NCI-H2107 (cell line): Measurements from ENCODE around the gene MRM1.

Experiments used
- DNase-seq: peaks from one replicate; lab custom pipeline; 2025; lab: John Stamatoyannopoulos, UW

MRM1 gene, protein sequence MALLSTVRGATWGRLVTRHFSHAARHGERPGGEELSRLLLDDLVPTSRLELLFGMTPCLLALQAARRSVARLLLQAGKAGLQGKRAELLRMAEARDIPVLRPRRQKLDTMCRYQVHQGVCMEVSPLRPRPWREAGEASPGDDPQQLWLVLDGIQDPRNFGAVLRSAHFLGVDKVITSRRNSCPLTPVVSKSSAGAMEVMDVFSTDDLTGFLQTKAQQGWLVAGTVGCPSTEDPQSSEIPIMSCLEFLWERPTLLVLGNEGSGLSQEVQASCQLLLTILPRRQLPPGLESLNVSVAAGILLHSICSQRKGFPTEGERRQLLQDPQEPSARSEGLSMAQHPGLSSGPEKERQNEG

DNA sequence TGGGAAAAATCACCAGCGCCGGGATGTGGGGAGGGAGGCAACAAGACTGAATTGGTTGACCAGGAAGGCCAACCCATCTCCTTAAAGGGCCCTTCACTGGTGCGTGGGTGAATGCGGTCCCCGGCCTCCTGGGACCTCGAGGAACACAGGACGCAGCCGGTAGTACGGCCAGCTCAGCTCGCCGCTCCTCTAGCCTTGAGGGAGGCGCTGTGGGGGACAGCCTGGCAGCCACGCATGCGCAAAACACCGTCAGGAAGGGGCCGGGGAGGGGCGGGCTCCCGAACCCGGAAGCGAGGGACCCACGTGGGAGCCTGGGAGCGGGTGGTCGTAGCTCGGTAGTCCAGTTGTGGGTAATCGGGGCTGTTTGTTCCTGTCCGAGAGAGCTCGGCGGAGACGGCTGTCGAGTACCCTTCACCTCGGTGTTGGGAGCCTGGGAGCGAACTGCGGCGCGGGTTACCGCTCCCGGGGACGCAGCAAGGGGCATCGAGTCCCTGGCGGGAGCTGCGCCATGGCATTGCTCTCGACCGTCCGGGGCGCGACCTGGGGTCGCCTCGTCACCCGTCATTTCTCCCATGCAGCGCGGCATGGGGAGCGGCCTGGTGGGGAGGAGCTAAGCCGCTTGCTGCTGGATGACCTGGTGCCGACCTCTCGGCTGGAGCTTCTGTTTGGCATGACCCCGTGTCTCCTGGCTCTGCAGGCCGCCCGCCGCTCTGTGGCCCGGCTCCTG lies at the start of gene MRM1:
MRM1 (plus strand) TSS at position 281 of the 727 bp plus-strand sequence; CDS start at position 509, 228 bp downstream.
- DNase-seq = peak; percentile 79

DNA sequence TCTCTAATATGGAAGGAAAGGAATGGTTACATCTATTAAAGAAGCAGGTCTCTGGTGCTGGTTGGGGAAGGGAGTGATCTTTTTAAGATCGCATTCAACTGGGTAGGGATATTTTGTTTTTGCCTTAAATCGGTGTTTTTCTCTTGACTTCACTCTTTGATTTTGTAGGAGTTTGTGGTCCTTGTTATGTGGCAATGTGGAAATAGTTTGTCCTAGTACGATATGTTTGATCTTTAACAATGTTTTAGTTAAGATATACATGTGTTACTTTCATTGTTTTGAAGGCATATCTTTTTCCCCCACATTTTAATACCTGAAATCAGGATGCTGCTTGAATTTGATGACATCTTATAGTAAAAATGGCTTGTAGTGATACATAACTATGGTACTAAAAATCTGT lies 47.9 kb upstream of the MRM1 start:
- no peak for DNase-seq

DNA sequence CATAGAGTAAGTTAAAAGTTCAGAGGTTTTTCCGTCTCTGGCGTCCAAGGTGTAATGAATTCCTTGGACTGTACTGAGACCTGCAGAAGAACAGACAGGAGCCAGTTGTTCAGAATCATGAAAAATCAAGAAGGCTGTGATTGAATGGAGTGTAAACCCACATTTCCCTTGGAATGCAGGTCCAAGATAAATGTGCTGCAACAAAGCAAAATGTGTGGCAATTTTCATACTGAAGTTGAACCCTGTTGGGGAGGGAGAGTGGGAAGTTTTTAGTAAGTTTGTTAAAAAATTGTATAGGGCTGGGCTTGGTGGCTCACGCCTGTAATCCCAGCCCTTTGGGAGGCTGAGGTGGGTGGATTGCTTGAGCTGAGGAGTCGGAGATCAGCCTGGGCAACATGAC lies 35.3 kb upstream of the MRM1 start:
- no peak for DNase-seq

DNA sequence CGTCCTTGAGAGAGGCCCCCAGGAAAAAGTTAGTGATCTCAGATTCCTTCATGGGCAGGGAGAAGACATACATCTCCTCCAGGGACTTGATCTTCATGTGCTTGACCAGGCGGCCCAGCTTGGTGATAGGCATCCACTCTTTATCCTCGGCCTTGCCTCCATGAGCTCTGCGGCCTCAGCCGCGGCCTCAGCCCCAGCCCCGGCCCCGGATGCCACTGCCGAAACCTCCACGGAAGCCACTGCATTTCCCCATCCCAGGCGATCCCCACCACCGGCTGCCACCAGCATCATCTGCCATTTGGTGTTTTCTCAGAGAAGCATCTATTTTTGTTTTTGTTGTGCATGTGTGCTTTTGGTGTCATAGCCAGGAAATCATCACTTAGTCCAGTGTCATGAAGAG lies 26.4 kb upstream of the MRM1 start:
- DNase-seq = no peak

DNA sequence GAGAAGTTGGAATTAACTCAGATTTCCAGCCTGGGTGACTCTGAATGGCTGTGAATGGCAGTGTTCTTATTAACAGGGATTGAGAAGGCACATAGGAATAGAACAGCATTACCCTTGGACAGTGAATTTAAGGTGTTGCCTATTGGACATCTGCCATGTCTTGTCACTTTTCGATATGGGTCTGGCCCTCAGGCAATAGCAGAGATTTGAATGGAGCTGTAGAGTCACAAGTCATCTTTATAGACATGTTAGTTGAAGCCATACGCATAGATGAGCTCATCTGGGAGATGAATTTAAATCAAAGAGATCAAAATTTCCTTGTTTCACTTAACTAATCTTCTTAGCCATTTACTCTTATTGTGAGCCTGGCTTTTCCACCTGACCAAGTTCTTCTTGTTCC lies 24.6 kb upstream of the MRM1 start:
- DNase-seq = no peak

DNA sequence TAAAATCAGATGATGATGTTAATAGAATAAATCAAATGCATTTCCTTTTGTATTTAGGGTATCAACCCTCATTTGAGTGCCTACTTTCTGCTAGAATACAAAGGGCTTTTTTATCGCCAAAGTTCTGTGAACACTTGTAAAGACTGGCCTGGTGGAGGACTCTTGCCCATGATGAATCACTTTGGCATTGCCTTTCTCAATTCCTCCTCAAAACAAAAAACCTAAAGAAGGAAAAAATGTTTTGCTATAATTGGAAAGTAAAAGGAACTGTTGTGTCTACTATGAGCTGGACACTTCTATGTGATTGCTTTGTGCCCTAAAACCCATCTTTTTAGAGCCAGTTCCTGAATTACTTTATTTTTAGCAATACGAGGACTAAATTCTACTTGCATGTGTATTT lies 22.7 kb upstream of the MRM1 start:
- no peak for DNase-seq

DNA sequence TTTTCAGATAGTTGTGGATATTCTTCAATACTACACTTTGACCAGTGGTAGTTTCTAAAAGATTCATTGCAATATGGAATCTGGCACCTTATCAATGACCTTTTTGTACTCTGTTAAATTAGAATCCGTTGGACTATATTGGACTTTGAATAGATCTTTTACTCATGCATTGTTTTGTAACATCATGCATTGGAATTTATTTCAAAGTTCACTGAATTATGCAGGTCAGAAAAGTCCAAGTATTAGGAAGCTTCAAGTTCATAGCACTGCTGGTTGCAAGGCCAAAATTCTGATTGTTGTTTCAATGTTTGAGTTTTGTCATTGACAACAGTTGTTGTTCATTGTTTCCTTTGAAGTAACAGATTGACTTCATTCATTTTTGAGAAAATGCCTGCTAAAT lies 17.6 kb upstream of the MRM1 start:
- no peak for DNase-seq

DNA sequence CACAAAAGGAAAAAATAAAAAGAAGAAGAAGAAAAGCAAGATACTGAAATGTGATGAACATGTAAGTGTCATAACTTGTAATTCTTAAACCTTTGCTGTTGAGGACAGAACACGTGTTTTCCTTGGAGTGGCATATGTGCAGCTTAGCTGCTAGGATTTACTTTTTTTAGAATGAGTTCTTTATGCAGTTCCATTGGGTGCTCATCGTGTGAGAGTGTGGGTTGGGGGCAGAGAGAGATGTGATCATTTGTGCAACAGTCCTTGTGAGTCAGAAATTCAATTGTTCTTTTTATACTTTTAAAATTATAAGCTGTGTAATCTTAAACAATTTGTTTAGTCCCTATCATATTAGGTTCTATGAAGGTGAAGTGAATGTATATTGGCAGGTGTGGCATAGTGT lies 15.2 kb upstream of the MRM1 start:
- no peak for DNase-seq

DNA sequence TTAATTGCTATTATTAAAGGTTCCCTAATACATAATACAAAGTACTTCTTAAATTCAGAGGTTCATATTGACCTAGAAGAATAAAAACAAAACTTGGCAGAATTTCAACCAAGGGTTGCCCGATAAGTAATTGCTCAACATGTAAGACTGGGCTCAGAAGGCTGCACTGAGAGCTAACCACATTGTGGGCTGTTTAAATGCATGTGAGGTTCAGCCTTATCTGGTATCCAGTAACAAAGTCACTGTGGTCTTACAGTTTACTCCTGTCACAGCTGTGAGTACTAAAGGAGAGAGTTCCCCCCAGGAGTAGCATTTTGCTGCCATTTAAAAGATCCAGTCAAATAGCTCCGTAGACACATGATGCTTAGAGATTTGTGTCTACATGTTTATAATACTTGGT lies 11.3 kb upstream of the MRM1 start:
- DNase-seq = no peak

DNA sequence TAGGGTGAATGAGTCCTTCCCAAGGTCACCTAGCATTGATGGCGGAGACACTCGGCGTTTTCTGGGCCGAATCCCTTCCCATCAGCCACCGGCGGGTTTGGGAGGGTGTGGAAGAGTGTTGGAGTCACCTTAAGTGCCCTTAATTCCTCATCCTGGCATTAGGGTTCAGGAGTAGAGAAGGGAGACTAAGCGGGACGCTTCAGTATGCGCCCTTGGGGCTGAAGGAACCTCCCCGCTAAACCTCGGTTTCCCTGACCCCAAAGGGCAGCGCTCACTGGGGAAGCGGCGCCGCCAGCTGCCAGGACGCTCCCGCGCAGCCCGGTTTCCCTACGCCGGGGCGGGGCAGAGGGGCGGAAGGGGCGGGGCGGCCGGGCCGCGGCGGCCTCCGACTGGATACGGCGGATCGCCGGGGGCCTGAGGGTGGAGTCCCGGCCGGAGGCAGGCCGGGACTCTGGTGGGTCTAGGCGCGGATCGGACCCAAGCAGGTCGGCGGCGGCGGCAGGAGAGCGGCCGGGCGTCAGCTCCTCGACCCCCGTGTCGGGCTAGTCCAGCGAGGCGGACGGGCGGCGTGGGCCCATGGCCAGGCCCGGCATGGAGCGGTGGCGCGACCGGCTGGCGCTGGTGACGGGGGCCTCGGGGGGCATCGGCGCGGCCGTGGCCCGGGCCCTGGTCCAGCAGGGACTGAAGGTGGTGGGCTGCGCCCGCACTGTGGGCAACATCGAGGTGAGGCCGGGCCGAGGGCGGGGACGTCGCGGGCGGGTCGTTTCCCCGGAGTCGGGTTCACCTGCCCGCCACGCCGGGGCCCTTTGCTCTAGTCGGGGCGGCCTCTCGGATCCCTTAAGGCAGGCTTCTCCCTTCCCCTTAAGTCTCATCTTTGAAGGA lies 9.7 kb upstream of the MRM1 start, which contains the start of gene DHRS11:
DHRS11 (plus strand) TSS at position 446 of the 882 bp plus-strand sequence; CDS start at position 577, 131 bp downstream.
- DNase-seq = peak; percentile 42

DNA sequence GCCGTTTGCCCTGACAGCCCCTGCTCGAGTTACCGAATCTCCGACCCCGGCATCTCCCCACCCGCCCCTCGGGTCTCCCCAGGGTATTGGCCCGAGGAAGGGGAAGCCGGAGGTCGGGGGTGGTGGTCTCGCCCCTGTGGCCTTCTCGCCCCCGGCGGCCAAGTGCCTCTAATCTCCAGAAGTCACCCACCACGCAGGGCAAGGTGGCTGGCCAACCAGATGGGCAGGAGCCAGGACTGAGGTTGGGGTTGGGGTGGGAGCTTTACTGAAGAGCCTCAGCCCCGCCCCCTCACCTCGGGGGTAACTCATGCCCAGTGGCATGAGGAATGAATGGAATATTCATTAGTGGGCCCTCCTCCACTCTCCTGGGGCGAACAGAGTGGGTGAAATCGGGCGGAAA lies 9.1 kb upstream of the MRM1 start:
- no peak for DNase-seq

DNA sequence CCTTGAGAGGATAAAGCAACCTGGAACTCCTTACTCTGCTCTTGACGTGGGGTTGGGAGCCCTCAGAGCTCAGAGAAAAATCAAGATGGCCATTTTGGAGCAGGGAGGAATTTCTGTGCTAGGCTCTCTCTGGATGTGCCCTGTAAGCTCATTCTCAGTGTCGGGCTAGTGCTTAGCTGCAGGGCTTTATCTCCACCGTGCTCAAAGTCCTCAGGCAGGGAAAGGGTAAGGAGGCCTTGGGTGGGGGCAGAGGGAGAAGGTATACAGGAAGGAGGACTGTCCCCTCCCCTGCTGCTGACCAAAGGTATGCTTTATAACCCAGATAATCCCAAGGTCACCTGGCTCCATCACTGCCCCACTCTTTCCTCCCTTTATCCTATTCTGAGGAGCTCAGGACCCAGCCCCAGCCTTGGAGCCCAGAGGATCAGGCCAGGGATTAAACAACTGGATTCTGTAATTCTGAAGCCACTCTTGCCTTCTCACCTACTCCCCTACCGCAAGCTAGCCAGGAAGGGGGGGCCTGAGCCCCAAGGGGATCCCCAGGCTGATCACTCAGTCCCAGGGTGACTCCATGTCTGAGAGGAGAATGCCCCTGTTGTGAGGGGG lies 8.6 kb upstream of the MRM1 start:
- no peak for DNase-seq

DNA sequence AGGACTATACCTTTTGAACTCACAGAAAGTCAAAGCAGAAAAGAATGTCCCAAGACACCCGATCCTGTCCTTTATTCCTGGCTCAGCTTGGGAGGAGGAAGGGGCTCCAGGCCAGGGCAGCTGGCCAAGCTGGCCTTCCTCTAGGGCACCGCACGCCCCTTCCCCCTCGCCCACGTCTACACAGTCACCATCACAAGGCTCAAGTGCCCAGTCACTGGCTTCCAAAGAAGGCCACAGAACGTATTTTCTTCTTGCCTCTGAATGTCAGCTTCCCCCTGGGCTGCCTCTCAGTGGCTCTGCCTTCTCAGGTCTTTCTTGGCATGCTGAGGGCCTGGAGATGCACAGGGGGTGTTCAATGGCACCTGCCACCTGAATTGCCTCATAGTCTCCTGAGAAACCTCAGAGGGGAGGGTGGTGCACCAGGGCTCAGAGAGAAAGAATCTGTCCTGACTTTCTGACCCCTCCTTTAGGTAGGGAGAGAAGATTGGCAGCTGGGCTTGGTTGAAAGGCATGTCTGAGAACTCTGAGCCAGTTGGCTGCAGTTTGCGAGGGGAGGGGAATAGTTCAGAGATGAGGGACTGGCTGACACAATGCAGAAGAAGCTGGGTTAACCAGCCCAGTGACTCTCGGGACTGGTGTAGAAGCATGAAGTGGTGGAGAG lies 7.6 kb upstream of the MRM1 start:
- no peak for DNase-seq

DNA sequence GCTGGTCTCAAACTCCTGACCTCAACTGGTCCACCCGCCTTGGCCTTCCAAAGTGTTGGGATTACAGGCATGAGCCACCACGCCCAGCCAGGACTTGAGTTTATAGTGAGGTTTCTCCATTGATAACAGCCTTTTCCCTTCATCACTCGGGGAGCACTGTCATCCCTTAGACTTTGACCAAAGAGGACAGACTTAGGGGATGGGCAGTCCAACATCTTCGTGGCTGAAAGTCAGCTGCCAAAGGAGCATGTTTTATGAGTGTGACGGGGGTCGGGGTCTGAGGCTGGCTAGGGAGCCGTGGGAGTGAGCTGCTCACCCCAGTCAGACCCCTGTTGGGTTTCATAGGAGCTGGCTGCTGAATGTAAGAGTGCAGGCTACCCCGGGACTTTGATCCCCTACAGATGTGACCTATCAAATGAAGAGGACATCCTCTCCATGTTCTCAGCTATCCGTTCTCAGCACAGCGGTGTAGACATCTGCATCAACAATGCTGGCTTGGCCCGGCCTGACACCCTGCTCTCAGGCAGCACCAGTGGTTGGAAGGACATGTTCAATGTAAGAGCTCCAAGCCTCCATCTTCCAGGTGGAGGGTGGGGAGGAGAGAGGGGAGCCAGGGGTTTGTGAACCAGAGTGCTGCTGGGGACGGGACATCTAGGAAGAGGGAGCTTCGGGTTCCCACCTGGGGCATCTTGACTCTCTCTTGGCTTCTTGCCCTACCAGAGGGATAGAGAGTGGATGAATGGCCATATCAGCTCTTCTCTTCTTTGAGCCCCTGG lies 6.6 kb upstream of the MRM1 start:
- no peak for DNase-seq

DNA sequence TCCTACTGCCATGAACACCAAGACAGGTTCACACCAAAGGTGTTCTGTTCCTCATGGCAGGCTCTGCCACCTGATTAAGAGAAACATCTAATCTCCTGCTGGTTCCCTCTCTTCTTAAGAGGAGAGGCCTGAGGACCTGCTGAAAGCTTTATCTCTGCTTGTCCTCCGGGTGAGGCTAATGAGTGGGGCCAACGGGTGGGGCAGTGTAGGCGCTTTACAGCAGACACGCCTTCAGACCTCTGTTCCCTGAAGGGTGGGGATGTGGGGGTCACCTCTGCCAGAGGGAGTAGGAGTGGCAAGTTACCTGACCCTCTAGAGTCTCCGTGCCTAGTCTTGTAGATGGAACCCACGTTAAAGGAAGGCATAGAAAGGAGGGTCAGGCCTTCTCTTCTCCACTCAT lies 4.2 kb upstream of the MRM1 start:
- no peak for DNase-seq

DNA sequence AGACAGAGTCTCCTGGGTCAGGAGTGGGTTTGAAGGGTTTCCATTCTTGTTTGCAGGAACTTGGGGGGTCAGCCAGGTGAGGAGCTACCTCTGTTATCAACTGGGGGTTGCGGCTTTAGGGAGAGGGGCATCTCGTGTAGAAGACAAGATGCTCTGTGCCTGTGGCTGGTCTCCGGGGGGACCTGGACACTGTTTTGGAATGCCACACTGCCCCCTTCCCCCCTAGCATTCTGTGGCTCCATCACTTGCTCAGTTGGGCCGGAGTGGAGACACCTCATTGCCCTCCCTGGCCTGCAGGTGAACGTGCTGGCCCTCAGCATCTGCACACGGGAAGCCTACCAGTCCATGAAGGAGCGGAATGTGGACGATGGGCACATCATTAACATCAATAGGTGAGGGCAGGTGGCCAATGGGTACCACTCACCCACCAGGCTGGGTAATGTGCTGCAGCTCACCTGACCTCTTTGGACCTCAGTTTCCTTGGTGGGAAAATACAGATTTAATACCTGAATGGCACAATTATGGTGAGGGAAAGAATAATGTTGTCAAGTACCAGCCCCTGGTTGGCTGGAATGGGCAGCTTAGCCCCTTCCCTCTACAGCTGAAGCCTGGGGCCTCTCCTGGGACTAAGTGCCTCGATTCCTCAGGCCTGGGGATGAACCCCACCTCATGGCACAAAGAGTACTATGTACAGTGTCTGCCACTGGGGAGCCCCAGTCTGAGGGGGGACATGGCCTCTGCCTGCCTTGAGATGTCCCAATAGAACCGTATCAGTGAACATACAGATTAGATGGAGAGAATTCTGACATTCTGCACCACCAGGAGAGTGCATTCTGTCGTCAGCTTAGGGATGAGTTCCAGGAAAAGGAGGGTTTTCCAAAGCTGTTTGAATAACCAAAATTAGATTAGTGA lies 3.3 kb upstream of the MRM1 start:
- no peak for DNase-seq

DNA sequence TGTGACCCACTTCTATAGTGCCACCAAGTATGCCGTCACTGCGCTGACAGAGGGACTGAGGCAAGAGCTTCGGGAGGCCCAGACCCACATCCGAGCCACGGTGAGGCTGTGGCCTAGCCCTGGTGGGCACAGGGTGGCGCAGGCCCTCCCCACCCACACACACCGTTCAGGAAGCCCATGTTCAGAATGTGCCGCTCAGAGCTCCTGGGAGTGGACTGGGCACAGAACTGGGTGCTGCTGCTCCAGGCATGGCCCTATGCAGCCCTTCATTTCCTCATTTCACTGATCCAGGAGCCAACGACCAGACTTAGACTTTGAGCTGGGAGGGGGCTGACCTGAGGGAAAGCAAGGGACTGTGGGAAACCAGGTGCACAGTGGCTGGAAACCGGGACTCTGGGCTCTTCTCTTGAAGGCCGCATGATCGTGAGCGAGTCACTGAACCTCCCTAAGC lies 2.4 kb upstream of the MRM1 start:
- DNase-seq = no peak

DNA sequence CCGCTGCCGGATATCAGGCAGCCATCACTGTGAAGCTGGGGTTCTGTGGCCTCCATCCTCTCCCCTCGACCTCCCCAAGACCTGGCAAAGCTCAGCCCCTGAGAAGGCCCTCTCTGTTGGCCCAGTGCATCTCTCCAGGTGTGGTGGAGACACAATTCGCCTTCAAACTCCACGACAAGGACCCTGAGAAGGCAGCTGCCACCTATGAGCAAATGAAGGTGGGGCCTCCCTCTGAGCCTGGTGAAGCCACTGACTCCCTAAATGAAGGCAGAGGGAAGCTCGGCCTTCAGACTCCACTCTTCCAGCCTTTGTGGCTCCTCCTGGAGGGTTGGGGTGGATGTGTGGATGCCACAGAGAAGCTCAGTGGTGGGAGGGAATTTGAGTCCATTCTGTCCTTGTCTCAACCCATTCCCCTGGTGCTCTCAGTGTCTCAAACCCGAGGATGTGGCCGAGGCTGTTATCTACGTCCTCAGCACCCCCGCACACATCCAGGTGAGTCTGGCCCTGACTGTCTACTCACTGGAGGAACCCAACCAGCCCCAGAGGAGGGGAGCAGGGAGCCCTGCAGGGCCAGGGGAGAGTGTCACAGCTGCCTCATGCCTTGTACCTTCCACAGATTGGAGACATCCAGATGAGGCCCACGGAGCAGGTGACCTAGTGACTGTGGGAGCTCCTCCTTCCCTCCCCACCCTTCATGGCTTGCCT lies 1.7 kb upstream of the MRM1 start:
- no peak for DNase-seq

DNA sequence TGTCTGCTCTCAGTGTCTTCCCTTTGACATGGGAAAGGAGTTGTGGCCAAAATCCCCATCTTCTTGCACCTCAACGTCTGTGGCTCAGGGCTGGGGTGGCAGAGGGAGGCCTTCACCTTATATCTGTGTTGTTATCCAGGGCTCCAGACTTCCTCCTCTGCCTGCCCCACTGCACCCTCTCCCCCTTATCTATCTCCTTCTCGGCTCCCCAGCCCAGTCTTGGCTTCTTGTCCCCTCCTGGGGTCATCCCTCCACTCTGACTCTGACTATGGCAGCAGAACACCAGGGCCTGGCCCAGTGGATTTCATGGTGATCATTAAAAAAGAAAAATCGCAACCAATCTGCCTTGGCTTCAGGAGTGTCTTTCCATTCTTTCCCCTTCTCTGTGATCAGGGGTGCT lies 918 bp upstream of the MRM1 start:
- no peak for DNase-seq
